Gastrocnemius medialis (tissue), 4 donors: Measurements from ENCODE around the gene GLI3.

Experiments used
- CTCF ChIP-seq, 5 experiments: fragments of 450-650 bp in 3 of 5; fragments of 200-600 bp in 2 of 5; sonication (generic) in 2 of 5; IDR thresholded peaks in 4 of 5; conservative IDR thresholded peaks in 1 of 5; 1 replicate in 4 of 5; 2 replicates in 1 of 5; pipeline ENCODE4 v1.5.1; 2016 to 2019; ENCODE audit warnings: antibody characterized with exemption in 5 of 5, mild to moderate bottlenecking in 3 of 5, moderate library complexity in 3 of 5
- POLR2A ChIP-seq, 2 donors: fragments of 450-650 bp; IDR thresholded peaks; one replicate each; pipeline ENCODE4 v1.6.1; 2017; ENCODE audit warnings: antibody characterized with exemption in 2 of 2, mild to moderate bottlenecking in 2 of 2, moderate library complexity in 2 of 2

GRCh38 chr7:42214060-42214679 lies 22.8 kb downstream of the GLI3 start:
- TF ChIP-seq CTCF (IDR thresholded peaks at IDR 0.05 in 4 of 5, conservative IDR thresholded peaks at IDR 0.05 in 1 of 5) (no peak), POLR2A (IDR thresholded peaks at IDR 0.05) (no peak)
